ENCODE data around the gene MET.
"Not testable (repeated sequence)": the region's sequence is repeated elsewhere in the genome, so short reads cannot be mapped to it uniquely, and the experiment has no call there.

Gene MET

DNA sequence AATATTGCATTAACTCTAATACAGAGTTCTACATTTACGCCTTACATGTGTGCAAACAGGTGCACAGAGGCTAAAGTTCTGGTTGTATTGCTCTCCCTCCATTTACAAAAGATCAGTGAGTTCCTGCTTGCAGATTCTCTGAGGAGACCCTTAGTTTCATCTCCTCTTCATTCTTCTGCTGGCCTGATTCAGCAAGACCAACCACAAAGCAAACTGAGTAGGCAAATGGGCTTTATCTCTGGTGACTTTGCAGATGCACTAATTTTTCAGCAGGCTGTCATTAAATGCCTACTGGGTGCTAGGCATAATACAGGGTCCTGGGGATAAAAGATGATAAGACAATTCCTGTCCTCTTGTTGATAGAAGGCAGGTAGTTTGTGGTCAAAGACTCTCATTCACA lies 56.4 kb downstream of the MET start:
- no peak for DNase-seq (ENCODE audit: low read depth)

DNA sequence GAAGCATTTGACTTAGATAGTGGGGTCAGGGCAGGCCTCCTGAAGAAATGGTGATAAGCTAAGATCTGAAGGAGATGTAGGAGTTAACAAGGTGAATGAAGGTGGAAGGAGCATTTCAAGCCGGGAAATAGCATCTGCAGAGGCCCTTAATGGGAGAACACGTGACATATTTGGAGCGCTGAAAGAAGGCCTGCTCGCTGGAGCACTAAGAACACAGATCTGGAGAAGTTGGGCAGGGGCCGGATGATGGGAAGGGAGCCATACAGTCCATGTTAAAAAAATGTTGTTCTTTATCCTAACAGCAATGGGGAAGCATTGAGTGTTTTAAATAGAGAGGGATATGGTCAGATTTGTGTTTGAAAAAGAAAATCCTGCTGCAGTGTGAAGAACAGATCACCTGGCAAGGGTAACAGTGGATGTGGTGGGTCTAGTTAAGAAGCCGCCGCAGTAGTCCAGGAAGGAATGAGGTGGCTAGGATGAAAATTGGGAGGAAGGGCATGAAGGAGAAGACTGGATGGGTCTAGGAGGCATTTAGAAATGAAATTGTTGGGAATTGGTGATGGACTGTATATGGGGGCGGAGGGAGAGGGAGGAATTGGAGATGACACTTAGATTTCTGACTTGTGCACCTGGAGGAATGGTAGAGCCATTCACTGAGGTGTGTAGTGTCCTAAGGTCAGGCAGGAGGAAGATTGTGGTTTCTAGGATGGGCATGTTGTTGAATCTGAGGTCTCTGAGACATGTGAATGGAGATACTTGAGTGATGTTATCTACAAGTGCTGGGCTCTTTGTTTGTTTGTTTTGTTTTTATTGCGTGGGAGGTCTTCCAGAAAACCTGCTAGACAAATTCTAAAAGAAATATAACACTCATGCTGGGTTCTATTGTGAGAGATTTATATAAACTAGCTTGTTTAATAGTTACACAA lies 58.4 kb downstream of the MET start:
- DNase-seq (ENCODE audit: low read depth): no peak

DNA sequence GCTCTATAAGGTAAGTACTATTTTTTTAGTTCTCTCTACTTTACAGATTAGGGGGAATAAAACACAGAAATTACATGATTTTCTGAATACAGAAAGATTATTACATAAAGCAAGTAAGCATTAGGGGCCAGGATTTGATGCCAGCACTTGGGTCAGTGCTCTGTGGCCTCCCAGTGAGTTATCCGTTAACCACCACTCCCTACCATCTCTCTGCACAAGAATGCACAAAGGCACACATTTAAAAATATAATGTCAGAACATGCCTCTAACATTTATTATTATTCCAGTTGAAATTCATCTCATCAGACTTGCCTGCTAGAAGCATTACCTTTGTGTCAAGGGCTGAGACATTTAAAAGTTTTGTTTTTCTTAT lies 59.0 kb downstream of the MET start:
- no peak for DNase-seq (ENCODE audit: low read depth)

DNA sequence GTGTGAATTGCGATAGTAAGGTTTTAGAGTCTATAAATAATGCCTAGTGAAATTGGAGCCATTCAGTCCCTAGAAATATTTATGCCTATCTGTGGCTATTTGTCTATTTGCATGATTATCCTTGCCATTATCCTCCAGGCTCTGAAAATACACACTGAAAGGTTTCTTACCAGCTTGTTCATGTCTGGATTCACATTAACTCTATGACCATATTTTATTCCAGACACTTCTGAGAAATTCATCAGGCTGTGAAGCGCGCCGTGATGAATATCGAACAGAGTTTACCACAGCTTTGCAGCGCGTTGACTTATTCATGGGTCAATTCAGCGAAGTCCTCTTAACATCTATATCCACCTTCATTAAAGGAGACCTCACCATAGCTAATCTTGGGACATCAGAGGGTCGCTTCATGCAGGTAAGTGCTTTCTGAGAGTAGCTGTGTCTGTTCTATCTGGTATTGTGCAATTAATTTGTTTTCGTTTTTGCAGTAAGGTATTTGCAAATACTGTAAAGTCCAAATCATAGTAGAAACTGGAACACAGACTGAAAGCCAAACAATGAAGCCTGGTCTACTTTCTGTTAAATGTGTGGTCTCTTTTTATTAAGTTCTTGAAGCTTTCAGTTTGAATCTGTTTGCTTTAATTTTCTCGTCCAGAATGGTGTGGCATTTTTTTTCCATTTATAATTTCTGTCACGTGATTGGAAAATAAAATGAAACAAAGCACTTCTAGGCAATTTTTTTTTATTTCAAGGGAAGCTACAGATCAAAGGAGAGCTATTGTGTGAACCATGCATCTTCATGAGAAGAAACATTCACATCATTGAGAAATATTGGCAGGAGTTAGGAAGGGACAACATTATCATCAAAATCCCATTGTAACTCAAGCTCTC lies 59.7 kb downstream of the MET start:
- no peak for DNase-seq (ENCODE audit: low read depth)

DNA sequence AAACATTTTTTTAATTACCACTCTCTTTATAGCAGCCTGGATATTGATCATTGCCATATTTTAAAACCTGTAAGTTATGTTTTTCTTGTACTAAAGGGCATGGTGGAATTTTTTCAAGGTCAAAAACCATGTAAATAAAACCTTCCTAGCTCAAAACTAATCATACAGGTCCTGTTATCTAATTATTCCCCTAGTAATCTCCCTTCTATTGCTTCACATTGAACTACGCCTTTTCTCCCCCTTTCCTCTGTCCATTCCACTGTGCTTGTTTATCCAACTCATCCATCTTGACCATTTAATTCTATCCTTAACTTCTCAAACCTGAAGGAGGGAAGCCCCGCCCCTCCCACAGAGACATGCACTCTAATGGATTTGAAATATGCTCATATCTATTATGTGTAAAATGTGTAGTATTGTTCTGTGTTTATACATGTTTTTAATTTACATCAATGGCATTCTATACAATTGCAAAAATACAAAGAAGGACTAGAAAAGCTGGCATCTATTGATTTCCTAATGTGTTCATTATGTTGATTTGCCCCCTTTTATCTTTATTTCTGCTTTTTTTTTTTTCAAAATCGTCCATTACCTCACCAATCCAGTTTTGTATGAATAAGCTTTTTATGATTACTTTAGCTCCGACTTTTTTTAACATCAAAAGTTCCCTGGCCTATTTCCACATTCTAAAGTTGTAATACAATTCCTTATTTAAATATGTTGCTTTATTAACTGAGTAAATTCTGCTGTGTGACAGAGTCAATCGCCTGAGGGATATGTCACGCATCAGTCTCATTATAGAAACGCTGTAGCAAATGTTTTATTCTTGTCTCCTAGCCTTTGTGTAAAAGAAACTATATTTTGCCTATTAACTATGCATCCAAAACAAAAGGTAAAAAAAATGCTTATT lies 61.0 kb downstream of the MET start:
- DNase-seq (ENCODE audit: low read depth): no peak

DNA sequence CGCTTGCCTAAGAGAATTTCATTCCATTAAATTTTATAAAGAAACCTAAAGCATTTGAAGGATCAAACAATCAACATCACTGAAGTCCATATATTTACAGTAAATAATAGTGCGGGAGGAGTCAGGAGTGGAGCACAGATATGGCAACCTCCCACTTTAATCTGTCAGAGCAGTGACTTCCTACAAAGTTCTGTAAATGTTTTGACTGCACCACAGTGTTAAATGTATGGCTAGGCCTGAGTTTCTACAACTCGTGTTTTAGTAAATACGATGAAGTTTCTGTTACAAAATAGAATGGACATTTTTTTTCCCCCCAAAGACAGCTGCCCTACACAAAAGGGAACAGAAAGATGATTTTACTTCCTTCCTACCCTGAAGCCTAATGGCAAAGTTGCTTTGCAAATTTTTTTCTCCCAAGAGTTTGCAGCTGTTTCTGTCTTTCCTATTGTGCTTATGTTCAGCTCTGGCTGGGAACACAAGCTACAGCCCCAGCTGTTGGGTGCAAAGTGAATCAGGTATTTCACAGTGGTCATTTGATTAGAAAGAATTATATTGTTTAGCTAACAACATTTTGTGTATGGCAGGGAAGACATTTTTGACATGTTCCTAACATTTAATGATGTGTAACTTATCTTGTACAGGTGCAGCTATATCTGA lies 62.1 kb downstream of the MET start:
- no peak for DNase-seq (ENCODE audit: low read depth)

DNA sequence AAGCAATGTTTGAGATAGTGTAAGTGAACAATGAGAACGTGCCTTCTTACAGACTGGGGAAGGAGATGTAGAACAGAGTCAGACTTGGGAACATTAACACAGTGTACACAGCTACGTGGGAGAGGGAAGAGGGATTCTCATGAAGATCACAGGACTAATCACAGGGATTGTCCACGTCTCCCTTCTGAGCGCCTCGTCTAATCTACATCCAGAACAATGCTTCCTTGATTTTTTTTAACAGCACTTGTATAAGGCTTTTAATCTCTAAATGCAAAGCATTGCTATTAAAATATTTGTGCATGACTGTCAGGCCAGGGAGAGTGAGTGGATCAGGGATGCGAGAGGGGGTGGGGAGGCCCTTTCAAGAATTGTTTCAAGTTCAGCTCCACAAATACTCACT lies 62.7 kb downstream of the MET start:
- DNase-seq (ENCODE audit: low read depth): no peak

DNA sequence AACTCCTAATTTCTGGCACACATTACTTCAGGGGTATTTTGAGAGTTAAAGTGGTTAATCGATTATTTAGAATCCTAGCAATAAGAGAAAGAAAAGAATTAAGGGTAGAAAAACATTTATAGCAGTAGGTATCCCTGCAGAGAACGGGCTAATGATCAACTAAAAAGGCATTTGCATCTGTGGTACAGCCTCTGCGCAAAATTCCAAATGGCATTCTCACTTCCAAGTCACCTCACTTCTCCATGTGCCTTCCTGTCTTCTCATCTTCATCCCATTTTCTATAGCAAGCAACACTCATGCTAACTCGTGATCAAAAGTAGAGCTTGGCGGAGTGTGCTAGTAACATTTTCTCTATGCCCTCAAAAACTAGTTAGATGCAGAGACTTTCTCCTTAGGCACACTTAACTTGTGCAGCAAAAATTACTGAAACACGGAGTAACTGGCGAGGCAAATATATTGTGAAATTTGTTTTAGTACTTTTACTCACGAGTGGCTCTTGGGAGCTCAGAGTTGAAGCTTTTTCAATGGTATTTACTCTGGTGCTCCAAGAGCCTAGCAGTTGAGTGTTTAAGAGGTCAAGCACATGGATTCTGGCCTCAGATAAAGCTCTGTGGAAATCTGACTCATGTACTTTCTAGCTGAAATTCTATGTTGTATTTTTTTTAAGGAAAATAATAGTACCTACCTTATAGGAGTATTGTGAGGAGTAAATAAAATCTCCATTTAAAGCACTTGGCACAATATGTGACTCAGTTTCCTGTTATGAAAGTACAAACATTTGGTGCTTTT lies 65.1 kb downstream of the MET start:
- DNase-seq (ENCODE audit: low read depth): no peak

DNA sequence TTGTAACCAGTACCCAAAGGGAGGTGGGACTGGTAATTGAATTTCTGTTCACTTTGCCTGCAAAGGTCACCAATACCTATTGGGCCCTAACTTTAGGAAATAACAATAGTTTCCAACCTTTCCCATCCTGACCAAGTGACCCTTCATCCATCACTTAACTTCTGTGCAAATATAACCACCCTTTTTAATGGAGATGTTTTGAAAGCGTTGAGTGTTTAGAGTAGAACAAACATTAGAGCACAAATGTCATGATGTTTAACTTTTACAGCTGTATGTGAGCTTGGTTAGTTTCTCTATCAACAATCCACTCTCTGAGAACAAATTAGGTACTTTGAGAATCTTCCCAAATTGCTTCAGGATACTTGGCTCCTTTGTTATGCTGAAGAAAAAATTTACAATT lies 66.4 kb downstream of the MET start:
- DNase-seq (ENCODE audit: low read depth): no peak

DNA sequence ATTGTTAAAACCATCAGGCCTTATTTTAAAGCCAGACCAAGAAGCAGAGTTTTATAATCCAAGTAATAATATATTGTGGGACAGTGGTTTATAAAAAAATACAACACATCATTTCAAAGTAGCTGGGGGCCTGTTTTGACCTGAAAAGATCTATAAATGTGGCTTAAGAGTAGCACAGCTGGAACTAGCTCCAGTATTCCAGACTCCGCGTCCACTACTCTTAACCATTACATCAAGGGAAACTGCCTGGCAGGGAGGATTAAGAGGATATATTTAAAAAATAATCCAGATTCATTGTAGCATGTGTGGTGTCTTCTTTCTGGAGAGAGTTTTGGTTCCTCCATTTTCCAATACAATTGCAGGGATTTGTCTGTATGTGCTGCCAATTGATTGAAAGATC lies 67.3 kb downstream of the MET start:
- no peak for DNase-seq (ENCODE audit: low read depth)

DNA sequence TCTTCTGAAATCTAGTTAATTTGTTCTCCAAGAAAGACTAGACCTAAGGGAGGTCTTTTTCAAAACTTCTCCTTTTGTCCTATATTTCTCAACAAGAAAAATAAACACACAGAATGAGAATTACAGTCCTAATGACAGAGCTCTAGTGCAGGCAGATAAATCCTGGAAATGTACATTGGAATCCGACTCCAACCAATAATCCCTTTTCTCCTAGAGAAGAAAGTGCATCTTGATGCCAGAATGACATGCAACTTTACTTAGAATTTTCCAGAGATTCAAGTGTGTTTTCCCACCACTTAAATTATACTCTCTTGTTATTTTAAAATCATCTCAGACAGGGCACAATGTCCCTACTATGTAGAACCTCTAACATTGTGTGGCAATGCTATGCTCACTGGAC lies 68.2 kb downstream of the MET start:
- DNase-seq (ENCODE audit: low read depth): no peak

DNA sequence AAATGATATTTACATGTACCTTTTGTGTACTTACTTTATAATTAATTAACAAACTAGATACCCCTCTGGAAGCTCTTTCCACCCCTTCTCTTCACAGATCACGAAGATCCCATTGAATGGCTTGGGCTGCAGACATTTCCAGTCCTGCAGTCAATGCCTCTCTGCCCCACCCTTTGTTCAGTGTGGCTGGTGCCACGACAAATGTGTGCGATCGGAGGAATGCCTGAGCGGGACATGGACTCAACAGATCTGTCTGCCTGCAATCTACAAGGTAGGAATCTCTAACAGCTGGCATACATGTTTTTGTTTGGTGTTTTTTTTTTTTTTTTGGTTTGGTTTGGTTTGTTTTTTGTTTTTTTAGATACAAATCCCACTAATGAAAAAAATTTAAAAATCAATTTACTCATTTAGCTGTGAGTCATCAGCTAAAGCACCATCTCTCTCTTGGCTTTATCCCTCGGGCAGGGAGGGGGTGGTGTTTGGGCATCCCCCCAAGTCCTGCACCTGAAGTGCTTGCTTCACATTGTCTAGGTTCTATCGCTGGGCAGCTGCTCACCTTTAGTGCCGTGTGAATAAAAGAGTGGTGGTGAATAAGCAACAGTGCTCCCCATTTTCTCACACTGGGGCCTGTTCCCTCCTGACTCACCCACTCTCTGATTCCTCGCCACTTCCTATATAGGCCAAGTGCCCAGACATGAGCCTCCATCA lies 68.9 kb downstream of the MET start:
- DNase-seq (ENCODE audit: low read depth): no peak

DNA sequence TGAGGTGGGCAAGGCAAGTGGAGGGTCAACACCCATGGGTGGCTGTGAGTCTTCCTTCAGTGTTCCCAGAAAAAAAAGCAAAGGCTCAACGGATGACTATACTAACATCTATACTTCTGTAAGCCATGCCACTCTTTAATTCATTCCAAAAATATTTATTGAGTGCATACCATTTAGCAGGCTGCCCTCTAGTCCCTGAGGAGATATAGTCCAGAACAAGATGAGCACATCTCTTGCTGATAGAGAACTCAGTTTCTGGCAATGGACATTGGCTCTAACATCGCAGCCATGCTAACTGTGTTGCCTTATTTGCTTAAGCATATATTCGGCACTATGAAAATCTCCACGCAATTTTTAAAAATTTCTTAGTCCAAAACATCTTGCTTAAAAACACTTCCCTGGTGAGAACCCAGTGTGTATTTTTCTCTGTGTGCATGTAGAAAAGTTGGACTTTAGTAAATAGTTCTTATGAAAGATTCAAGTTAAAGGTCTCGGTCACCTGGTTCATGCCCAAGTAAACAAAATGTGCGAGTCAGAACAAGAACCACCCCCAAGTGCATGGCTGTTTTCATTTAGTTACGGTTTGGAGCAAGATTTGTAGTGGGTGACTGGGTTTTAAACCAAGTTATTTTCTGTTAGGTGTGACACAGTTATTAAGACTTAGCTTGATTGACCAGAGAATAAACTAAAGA lies 69.8 kb downstream of the MET start:
- no peak for DNase-seq (ENCODE audit: low read depth)

DNA sequence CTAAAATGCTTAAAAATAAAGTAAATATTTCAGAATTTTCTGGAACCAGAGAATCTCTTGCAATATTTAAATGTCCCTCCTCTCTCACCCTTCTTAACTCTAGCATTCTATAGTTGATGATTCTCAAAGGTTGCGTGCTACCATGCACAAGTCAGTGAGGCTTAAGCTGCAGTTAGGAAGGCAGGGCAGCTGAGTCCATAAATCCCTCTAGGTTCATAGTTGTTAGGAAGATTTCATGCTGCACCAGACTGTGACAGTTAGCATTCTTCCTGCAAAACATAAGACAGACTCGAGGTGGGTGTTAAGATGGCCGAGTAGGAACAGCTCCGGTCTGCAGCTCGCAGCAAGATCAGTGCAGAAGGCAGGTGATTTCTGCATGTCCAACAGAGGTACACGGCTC lies 70.6 kb downstream of the MET start:
- DNase-seq (ENCODE audit: low read depth): no peak

DNA sequence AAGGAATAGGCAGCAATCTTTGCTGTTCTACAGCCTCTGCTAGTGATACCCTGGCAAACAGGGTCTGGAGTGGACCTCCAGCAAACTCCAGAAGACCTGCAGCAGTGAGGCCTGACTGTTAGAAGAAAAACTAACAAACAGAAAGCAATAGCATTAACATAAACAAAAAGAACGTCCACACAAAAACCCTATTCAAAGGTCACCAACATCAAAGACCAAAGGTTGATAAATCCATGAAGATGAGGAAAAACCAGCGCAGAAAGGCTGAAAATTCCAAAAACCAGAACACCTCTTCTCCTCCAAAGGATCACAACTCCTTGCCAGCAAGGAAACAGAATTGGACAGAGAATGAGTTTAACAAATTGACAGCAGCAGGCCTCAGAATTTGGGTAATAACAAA lies 71.8 kb downstream of the MET start:
- DNase-seq (ENCODE audit: low read depth): not testable (repeated sequence)

DNA sequence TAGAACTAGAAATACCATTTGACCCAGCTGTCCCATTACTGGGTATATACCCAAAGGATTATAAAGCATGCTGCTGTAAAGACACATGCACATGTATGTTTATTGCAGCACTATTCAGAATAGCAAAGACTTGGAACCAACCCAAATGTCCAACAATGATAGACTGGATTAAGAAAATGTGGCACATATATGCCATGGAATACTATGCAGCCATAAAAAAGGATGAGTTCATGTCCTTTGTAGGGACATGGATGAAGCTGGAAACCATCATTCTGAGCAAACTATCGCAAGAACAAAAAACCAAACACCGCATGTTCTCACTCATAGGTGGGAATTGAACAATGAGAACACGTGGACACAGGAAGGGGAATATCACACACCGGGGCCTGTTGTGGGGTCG lies 74.4 kb downstream of the MET start:
- not testable (repeated sequence) for DNase-seq (ENCODE audit: low read depth)

DNA sequence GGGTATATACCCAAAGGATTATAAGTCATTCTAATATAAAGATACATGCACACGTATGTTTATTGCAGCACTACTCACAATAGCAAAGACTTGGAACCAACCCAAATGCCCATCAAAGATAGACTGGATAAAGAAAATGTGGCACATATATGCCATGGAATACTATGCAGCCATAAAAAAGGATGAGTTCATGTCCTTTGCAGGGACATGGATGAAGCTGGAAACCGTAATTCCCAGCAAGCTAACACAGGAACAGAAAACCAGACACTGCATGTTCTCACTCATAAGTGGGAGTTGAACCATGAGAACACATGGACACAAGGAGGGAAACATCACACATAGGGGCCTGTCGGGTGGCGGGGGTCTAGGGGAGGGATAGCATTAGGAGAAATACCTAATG lies 79.1 kb downstream of the MET start:
- DNase-seq (ENCODE audit: low read depth): not testable (repeated sequence)

DNA sequence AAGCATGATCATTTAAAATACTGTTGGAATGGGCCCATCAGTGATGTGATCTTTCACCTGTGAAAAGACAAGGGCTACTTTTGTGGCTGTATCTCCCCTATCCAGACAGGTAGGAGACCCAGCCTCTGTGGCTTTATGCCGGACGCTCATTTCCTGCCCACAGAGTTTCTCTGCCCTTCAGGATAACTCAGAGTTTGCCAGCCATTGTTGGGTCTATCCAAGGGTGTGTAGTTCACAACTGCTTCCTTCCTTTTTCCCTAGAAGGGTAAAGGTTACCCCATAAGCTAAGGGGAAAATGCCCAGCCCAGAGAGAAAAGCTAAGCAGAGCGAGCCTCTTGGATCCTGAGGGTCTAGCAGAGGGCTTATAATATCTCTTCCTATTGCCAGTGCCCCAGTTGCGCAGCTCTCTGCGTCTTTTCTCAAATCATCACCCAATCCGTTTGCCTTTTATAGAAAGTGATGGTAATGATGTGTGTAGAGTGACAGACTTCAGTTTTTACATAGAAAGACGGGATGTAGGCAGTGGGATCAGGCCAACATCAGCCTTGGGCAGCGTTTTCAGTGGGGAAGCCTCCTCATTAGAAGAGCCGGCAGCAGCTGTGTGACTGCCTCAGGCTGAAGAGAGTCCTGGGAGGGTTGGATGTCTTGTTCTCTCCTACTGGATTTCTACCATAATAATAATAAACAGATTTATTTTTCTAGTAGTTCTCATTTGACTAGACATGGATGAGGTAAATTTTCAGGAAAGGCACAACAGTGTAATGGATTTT lies 80.5 kb downstream of the MET start:
- DNase-seq (ENCODE audit: low read depth): no peak

DNA sequence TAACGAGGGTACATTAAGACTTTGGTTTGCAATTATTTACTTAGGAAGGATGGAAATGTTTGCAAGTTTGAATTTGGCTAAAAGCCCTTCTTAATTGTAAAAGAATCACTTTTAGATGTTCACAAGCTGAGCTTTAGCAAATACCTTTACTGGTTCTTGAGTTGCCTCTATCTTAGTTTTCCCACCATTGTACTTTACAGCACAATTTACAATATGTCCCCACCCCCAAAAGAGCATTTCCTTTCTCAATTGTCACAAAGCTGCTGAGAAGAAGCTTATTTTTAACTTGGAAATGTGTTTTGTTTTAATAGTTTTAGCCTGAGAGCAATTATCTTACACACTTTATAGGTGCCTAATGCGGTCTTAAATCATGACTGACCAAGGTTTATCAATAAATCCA lies 81.1 kb downstream of the MET start:
- no peak for DNase-seq (ENCODE audit: low read depth)

Data from GM04503 (cell line).